ENCODE results near the gene GADD45A.
"Not testable (repeated sequence)": the region's sequence is repeated elsewhere in the genome, so short reads cannot be mapped to it uniquely, and the experiment has no call there.

GADD45A gene

GRCh38 chr1:67685067-67685557, at the start of gene GADD45A:
TSS of gene GADD45A (plus strand) at chr1:67685201. CDS start at chr1:67685495, 294 bp downstream.
- DNase-seq = peak; percentile 97 to 98

- no peak for DNase-seq
Measured at GRCh38 chr1:67636146-67636545, 48.9 kb upstream of the GADD45A start.

GRCh38 chr1:67639361-67639760, 45.6 kb upstream of the GADD45A start:
- DNase-seq = no peak

GRCh38 chr1:67642629-67643028, 42.4 kb upstream of the GADD45A start:
- no peak for DNase-seq

GRCh38 chr1:67644566-67644965, 40.4 kb upstream of the GADD45A start:
- DNase-seq = no peak

- DNase-seq = no peak
Measured at GRCh38 chr1:67645495-67646144, 39.4 kb upstream of the GADD45A start.

- DNase-seq = peak; percentile 17 to 37
Measured at GRCh38 chr1:67646145-67647035, 38.6 kb upstream of the GADD45A start.

GRCh38 chr1:67647036-67647798, 37.8 kb upstream of the GADD45A start:
- peak in 1 of 2 experiments; percentile 12 for DNase-seq

- no peak for DNase-seq
Measured at GRCh38 chr1:67647814-67648358, 37.1 kb upstream of the GADD45A start.

GRCh38 chr1:67648582-67649326, 36.2 kb upstream of the GADD45A start:
- DNase-seq = no peak

- DNase-seq = no peak
Measured at GRCh38 chr1:67650061-67650460, 34.9 kb upstream of the GADD45A start.

GRCh38 chr1:67651031-67651430, 34.0 kb upstream of the GADD45A start:
- DNase-seq = no peak

- peak in 1 of 2 experiments; percentile 27 for DNase-seq
Measured at GRCh38 chr1:67652800-67653199, 32.2 kb upstream of the GADD45A start.

- DNase-seq = no peak
Measured at GRCh38 chr1:67653304-67653703, 31.7 kb upstream of the GADD45A start.

- no peak for DNase-seq
Measured at GRCh38 chr1:67655581-67655980, 29.4 kb upstream of the GADD45A start.

- DNase-seq = not testable (repeated sequence)
Measured at GRCh38 chr1:67657152-67657551, 27.8 kb upstream of the GADD45A start.

GRCh38 chr1:67659229-67659628, 25.8 kb upstream of the GADD45A start:
- DNase-seq = no peak

GRCh38 chr1:67662884-67663283, 22.1 kb upstream of the GADD45A start:
- no peak for DNase-seq

- no peak for DNase-seq
Measured at GRCh38 chr1:67664048-67664447, 21.0 kb upstream of the GADD45A start.

- not testable (repeated sequence) for DNase-seq
Measured at GRCh38 chr1:67665307-67665706, 19.7 kb upstream of the GADD45A start.

- no peak for DNase-seq
Measured at GRCh38 chr1:67666636-67667035, 18.4 kb upstream of the GADD45A start.

- DNase-seq = no peak
Measured at GRCh38 chr1:67668660-67669059, 16.3 kb upstream of the GADD45A start.

All from SHP77 (cell line).